ENCODE data around the gene SSBP4. TPM values are rescaled to one million over a fixed set of nuclear protein-coding genes. Genes with fewer than 3 reads are reported as not detected.

Gene SSBP4
- total and polyA plus RNA-seq, 2 experiments from 2014 or later = 44.4 to 52.0 TPM

- no peak for ATAC-seq
- DNase-seq (ENCODE audit: low spot score) = no peak
- Histone ChIP-seq H3K79me2 (replicated peaks; ENCODE audit: insufficient read depth) (no peaks in the 10 kb centered on the region), H3K36me3 (ENCODE audit: insufficient read depth) (no peaks in the 10 kb centered on the region), H3K4me2 (no peak overlapping the region), H3K4me3 (no peak overlapping the region), H2AFZ (no peak overlapping the region), H3K9me2 (ENCODE audit: insufficient read depth) (no peaks in the 10 kb centered on the region), H3K27me3 (ENCODE audit: insufficient read depth) (peaks cover 21% of the 10 kb centered on the region), H4K20me1 (replicated peaks; ENCODE audit: insufficient read depth) (no peaks in the 10 kb centered on the region), H3F3A (replicated peaks; ENCODE audit: low read depth) (peaks cover 26% of the 10 kb centered on the region), H3K4me1 (ENCODE audit: insufficient read depth) (peaks cover 9% of the 10 kb centered on the region), H3K27ac (ENCODE audit: low read depth) (no peak overlapping the region)
- H3K27me3 Mint-ChIP-seq (ENCODE audit: insufficient read depth, low read depth, poor library complexity) = peaks cover 37% of the 10 kb centered on the region
- H3K27ac Mint-ChIP-seq = no peak overlapping the region
- no peak overlapping the region for H3K4me3 Mint-ChIP-seq
- peaks cover 11% of the 10 kb centered on the region for H3K36me3 Mint-ChIP-seq (ENCODE audit: low read depth)
- H3K9me3 Mint-ChIP-seq = no peaks in the 10 kb centered on the region
- TF ChIP-seq STAT1 (IDR thresholded peaks at IDR 0.05; ENCODE audit: unreplicated experiment) (no peak), ZNF114 (CRISPR knock-in tag; IDR thresholded peaks at IDR 0.05) (no peak), EZH2phosphoT487 (IDR thresholded peaks at IDR 0.05; ENCODE audit: unreplicated experiment) (no peak), EZH2 (IDR thresholded peaks at IDR 0.05; ENCODE audit: low read depth, unreplicated experiment) (no peak), ZNF331 (CRISPR knock-in tag; IDR thresholded peaks at IDR 0.05; ENCODE audit: low read depth) (no peak), CREB1 (CRISPR knock-in tag; IDR thresholded peaks at IDR 0.05; ENCODE audit: low read depth) (no peak), JUNB (IDR thresholded peaks at IDR 0.05; ENCODE audit: unreplicated experiment) (no peak)
- H3K4me1 Mint-ChIP-seq = peaks cover 10% of the 10 kb centered on the region
These were observed 29.5 kb upstream of the SSBP4 start for GRCh38 chr19:18389726-18390064.

GRCh38 chr19:18390065-18390907 lies 28.9 kb upstream of the SSBP4 start:
- H3K27me3 Mint-ChIP-seq (ENCODE audit: insufficient read depth, low read depth, poor library complexity) = peaks cover 32% of the 10 kb centered on the region
- H3K4me3 Mint-ChIP-seq = no peak overlapping the region; the same call in 2 of the 3 replicates
- H3K4me1 ChIP-seq (ENCODE audit: insufficient read depth) = peaks cover 7% of the 10 kb centered on the region
- peaks cover 11% of the 10 kb centered on the region for H3K36me3 Mint-ChIP-seq (ENCODE audit: low read depth)
- H2AFZ ChIP-seq = no peak overlapping the region
- no peaks in the 10 kb centered on the region for H3K9me2 ChIP-seq (ENCODE audit: insufficient read depth)
- H3K27ac Mint-ChIP-seq = no peak overlapping the region
- H3K79me2 ChIP-seq (replicated peaks; ENCODE audit: insufficient read depth) = no peaks in the 10 kb centered on the region
- no peak for TF ChIP-seq ETS1 (IDR thresholded peaks at IDR 0.05)
- TF ChIP-seq EZH2 (IDR thresholded peaks at IDR 0.05; ENCODE audit: low read depth, unreplicated experiment) = no peak
- no peak for TF ChIP-seq ZNF331 (CRISPR knock-in tag; IDR thresholded peaks at IDR 0.05; ENCODE audit: low read depth)
- TF ChIP-seq CTCF (conservative IDR thresholded peaks at IDR 0.05; ENCODE audit: low read depth in 2 of 2) = no peak
- TF ChIP-seq ZNF114 (CRISPR knock-in tag; IDR thresholded peaks at IDR 0.05) = no peak
- TF ChIP-seq ZNF462 (CRISPR knock-in tag; IDR thresholded peaks at IDR 0.05) = no peak
- H3F3A ChIP-seq (replicated peaks; ENCODE audit: low read depth) = peaks cover 23% of the 10 kb centered on the region
- ATAC-seq (no peak), DNase-seq (ENCODE audit: low spot score) (no peak)
- H3K9me3 Mint-ChIP-seq = no peaks in the 10 kb centered on the region
- H3K4me1 Mint-ChIP-seq = peaks cover 8% of the 10 kb centered on the region; the same call in 2 of the 3 replicates
- H3K4me2 ChIP-seq = no peak overlapping the region
- no peaks in the 10 kb centered on the region for H3K36me3 ChIP-seq (ENCODE audit: insufficient read depth)
- no peak overlapping the region for H3K27ac ChIP-seq (ENCODE audit: low read depth)
- H3K4me3 ChIP-seq = no peak overlapping the region
- H4K20me1 ChIP-seq (replicated peaks; ENCODE audit: insufficient read depth) = no peaks in the 10 kb centered on the region
- H3K27me3 ChIP-seq (ENCODE audit: insufficient read depth) = peaks cover 21% of the 10 kb centered on the region
